ENCODE measurements around the gene ACOT11.

ACOT11 gene

GRCh38 chr1:54582566-54583306 lies 34.7 kb downstream of the ACOT11 start:
- intact Hi-C loops (cut with DNase I) = no loop called here
- peak in 7 of 10 donors; percentile 20 to 83 (median 45) for DNase-seq

GRCh38 chr1:54583307-54583686 lies 35.3 kb downstream of the ACOT11 start:
- intact Hi-C loops (cut with DNase I) = no loop called here

GRCh38 chr1:54583871-54584270 lies 35.8 kb downstream of the ACOT11 start:
- intact Hi-C loops (cut with DNase I) = no loop called here
- peak in 1 of 10 donors; percentile 19 for DNase-seq

More at GRCh38 chr1:54583307-54583686, 35.3 kb downstream of the ACOT11 start:
- DNase-seq = no peak

GRCh38 chr1:54584575-54584974 lies 36.5 kb downstream of the ACOT11 start:
- intact Hi-C loops (cut with DNase I) = no loop called here

GRCh38 chr1:54585181-54586066 lies 37.4 kb downstream of the ACOT11 start:
- DNase-seq = no peak
- intact Hi-C loops (cut with DNase I) = no loop called here

More at GRCh38 chr1:54584575-54584974, 36.5 kb downstream of the ACOT11 start:
- no peak for DNase-seq

GRCh38 chr1:54588377-54588776 lies 40.3 kb downstream of the ACOT11 start:
- intact Hi-C loops (cut with DNase I) = no loop called here
- DNase-seq = no peak

GRCh38 chr1:54591127-54591756 lies 43.2 kb downstream of the ACOT11 start:
- intact Hi-C loops (cut with DNase I) = no loop called here
- DNase-seq = no peak

- intact Hi-C loops (cut with DNase I) = no loop called here
Observed at GRCh38 chr1:54593571-54594160, 45.6 kb downstream of the ACOT11 start.

GRCh38 chr1:54594463-54594862 lies 46.4 kb downstream of the ACOT11 start:
- no peak for DNase-seq
- intact Hi-C loops (cut with DNase I) = no loop called here

More at GRCh38 chr1:54593571-54594160, 45.6 kb downstream of the ACOT11 start:
- DNase-seq = no peak

- intact Hi-C loops (cut with DNase I) = no loop called here
- DNase-seq = no peak
Observed at GRCh38 chr1:54595956-54596498, 48.0 kb downstream of the ACOT11 start.

GRCh38 chr1:54596756-54597155 lies 48.7 kb downstream of the ACOT11 start:
- intact Hi-C loops (cut with DNase I) = no loop called here
- no peak for DNase-seq

GRCh38 chr1:54597455-54598030 lies 49.5 kb downstream of the ACOT11 start:
- intact Hi-C loops (cut with DNase I) = no loop called here
- DNase-seq = no peak

- intact Hi-C loops (cut with DNase I) = no loop called here
- DNase-seq = peak in 1 of 10 donors; percentile 51
Observed at GRCh38 chr1:54599211-54599823, 51.3 kb downstream of the ACOT11 start.

GRCh38 chr1:54600947-54601721 lies 53.1 kb downstream of the ACOT11 start:
- peak in 1 of 10 donors; percentile 71 for DNase-seq
- intact Hi-C loops (cut with DNase I) = no loop called here

GRCh38 chr1:54601730-54602129 lies 53.7 kb downstream of the ACOT11 start:
- intact Hi-C loops (cut with DNase I) = no loop called here
- peak in 1 of 10 donors; percentile 49 for DNase-seq

GRCh38 chr1:54602554-54602953 lies 54.5 kb downstream of the ACOT11 start:
- peak in 1 of 10 donors; percentile 70 for DNase-seq
- intact Hi-C loops (cut with DNase I) = no loop called here

GRCh38 chr1:54603241-54603640 lies 55.2 kb downstream of the ACOT11 start:
- intact Hi-C loops (cut with DNase I) = no loop called here
- DNase-seq = no peak

GRCh38 chr1:54604051-54604450 lies 56.0 kb downstream of the ACOT11 start:
- intact Hi-C loops (cut with DNase I) = no loop called here
- no peak for DNase-seq
